Activated naive CD8-positive, alpha-beta T cell treated with anti-CD3 and anti-CD28 coated beads for 36 hours (primary cell): ENCODE measurements around the gene PAX8. TPM values are rescaled to one million over a fixed set of nuclear protein-coding genes. Genes with fewer than 3 reads are reported as not detected.

Source experiments
- DNase-seq: peaks from one replicate; pipeline ENCODE4 v3.0.0; 2021
- H3K27ac Mint-ChIP-seq: one replicate; pipeline ENCODE4 v1.8.0; 2022; ENCODE audit warnings: mild to moderate bottlenecking, moderate library complexity, mixed read lengths
- H3K27me3 Mint-ChIP-seq: one replicate; pipeline ENCODE4 v1.8.0; 2022; ENCODE audit warnings: mild to moderate bottlenecking, mixed read lengths
- H3K36me3 Mint-ChIP-seq: one replicate; pipeline ENCODE4 v1.8.0; 2021; ENCODE audit warnings: mild to moderate bottlenecking, mixed read lengths
- H3K4me1 Mint-ChIP-seq: one replicate; pipeline ENCODE4 v1.8.0; 2021; ENCODE audit warnings: mixed read lengths
- H3K4me3 Mint-ChIP-seq: one replicate; pipeline ENCODE4 v1.8.0; 2022; ENCODE audit warnings: mild to moderate bottlenecking, moderate library complexity, mixed read lengths
- H3K9me3 Mint-ChIP-seq: one replicate; pipeline ENCODE4 v1.8.0; 2022; ENCODE audit warnings: mixed read lengths
- total RNA-seq, 2 experiments: library from RNA; stranded (reverse); gene quantifications; one replicate each; pipeline ENCODE4 v1.2.3, GENCODE V29; 2021

PAX8 gene
- total RNA-seq, 2 experiments from 2014 or later = 2.0 to 2.3 TPM

DNA sequence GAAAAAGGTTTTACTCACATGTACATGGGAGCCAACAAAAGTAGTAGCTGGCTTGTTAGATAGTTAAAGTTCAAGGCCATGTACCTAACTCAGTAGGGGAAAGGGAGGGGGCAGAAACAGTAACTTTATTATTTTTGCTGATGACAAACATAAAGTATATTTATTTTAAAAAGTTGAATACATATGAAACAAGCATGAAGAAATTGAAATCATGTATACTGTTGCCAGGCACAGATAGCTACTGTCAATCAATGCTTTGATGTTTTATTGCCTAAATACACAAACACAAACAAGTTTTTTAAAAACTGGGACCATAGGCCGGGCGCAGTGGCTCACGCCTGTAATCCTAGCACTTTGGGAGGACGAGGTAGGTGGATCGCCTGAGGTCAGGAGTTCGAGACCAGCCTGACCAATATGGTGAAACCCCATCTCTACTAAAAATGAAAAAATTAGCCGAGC, 112.5 kb downstream of the PAX8 start:
- H3K27me3 Mint-ChIP-seq = no peaks in the 10 kb centered on the region
- peak overlapping the region; percentile 98 for H3K27ac Mint-ChIP-seq
- peaks cover 21% of the 10 kb centered on the region for H3K36me3 Mint-ChIP-seq
- peaks cover 54% of the 10 kb centered on the region for H3K4me1 Mint-ChIP-seq
- H3K4me3 Mint-ChIP-seq = no peak overlapping the region
- no peak for DNase-seq
- peaks cover 6% of the 10 kb centered on the region for H3K9me3 Mint-ChIP-seq

Other genes with a start within 250 kb of the PAX8 start
- gene IL36B, start 226.1 kb downstream of the PAX8 start, total RNA-seq = not detected
- gene IL36RN, start 219.7 kb downstream of the PAX8 start, total RNA-seq = not detected
- not detected for gene IL1F10, start 211.0 kb downstream of the PAX8 start, total RNA-seq
- under 1 TPM; 0.19 to 0.30 TPM for gene IL1RN, start 151.3 kb downstream of the PAX8 start, total RNA-seq
- gene PSD4, start 105.0 kb downstream of the PAX8 start, total RNA-seq = 100 to 1,000 TPM; 194 to 198 TPM
- 10 to 100 TPM; 41.3 to 44.4 TPM for gene ZNG1B, start 158.8 kb upstream of the PAX8 start, total RNA-seq
- gene FOXD4L1, start 219.7 kb upstream of the PAX8 start, total RNA-seq = under 1 TPM; 0.16 to 0.18 TPM